ENCODE measurements around the gene ACADL. TPM values are rescaled to one million over a fixed set of nuclear protein-coding genes. Genes with fewer than 3 reads are reported as not detected.

The ACADL gene
- total and polyA plus RNA-seq, 2 of the 13 experiments (the other 11 are each of a cell fraction or from before 2014, with no cell fraction given): not detected

- no peak for FAIRE-seq
- Histone ChIP-seq H4K20me1 (ENCODE audit: insufficient read depth, low read length) (no peaks in the 10 kb centered on the region), H3K4me2 (ENCODE audit: low read depth, low read length) (no peak overlapping the region), H2AFZ (ENCODE audit: low read length) (no peak overlapping the region), H3K79me2 (ENCODE audit: insufficient read depth, low read length) (no peaks in the 10 kb centered on the region), H3K9me3 (ENCODE audit: low read length) (no peaks in the 10 kb centered on the region), H3K4me3 (replicated peaks in 1 of 3; ENCODE audit: insufficient read depth in 1 of 3, low read depth in 2 of 3, low read length in 3 of 3) (no peak overlapping the region), H3K27me3 (ENCODE audit: control insufficient read depth in 1 of 2, insufficient read depth in 2 of 2, low read length in 2 of 2) (no peaks in the 10 kb centered on the region), H3K9ac (ENCODE audit: insufficient read depth, low read depth, low read length) (no peak overlapping the region), H3K36me3 (replicated peaks in 1 of 2; ENCODE audit: control insufficient read depth in 1 of 2, insufficient read depth in 2 of 2, low read length in 2 of 2) (no peaks in the 10 kb centered on the region), H3K27ac (ENCODE audit: extremely low read length, insufficient read depth, low read length) (no peak overlapping the region), H3K4me1 (ENCODE audit: insufficient read depth, low read length) (peaks cover 7% of the 10 kb centered on the region; the same call in 1 of the 2 replicates)
- intact Hi-C loops (cut with micrococcal nuclease; ENCODE audit: unreplicated experiment) (loop anchor here (2.0 to 5.0 kb wide), 4 partner anchors 199 to 1804 kb away; no protein-coding TSS in a partner anchor), in situ Hi-C loops (cut with HindIII; ENCODE audit: extremely low pct_ligation_motif_present, low pct_unique_long_range_greater_than_20kb) (loop anchor here (5.0 to 25.0 kb wide), 3 partner anchors 126 to 1811 kb away; no protein-coding TSS in a partner anchor)
- TF ChIP-seq HIC2 (CRISPR knock-in tag; IDR thresholded peaks at IDR 0.05; ENCODE audit: low read depth) (no peak), ZBTB43 (CRISPR knock-in tag; conservative IDR thresholded peaks at IDR 0.05) (no peak), NFE2L1 (CRISPR knock-in tag; IDR thresholded peaks at IDR 0.05; ENCODE audit: borderline replicate concordance) (no peak)
- ATAC-seq: no peak
- DNase-seq (ENCODE audit: low spot score): no peak
- 0% methylated on average over 1 of the region's 1 CpG for WGBS (ENCODE audit: low lambda C conversion rate)
- POLR2A ChIA-PET: no interaction called here
- CTCF ChIA-PET (ENCODE audit: low intra/inter-chr PET ratio, low total read pairs): interaction anchor here (1.3 to 2.1 kb wide), 2 partner anchors 201 to 221 kb away, joined by 3 to 39 read pairs; no protein-coding TSS in a partner anchor
- BruUV-seq (replicated peaks): no TSS peak
Observed at GRCh38 chr2:210198326-210198725, 26.9 kb downstream of the ACADL start.

DNA sequence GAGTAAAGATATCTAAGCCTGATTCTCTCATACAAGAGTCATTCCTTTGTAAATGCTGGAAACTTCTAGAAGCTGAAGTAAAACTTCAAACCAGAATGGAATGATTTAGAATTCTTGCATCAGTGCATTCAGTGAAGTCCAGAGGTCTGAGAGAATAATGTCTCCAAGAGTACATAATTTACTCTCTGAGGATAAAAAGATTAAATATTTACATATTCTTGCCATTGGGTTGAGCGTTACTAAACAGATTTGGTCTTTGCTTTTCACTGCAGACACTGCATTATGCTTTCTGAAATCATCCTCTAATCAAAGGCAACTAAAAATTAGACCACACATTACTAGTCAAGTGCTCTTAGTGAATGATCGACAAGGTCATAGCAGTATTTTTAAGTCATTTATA lies 27.5 kb downstream of the ACADL start:
- Histone ChIP-seq H3K4me3 (replicated peaks in 1 of 3; ENCODE audit: insufficient read depth in 1 of 3, low read depth in 2 of 3, low read length in 3 of 3) (no peak overlapping the region), H3K4me2 (ENCODE audit: low read depth, low read length) (no peak overlapping the region), H3K27me3 (ENCODE audit: control insufficient read depth in 1 of 2, insufficient read depth in 2 of 2, low read length in 2 of 2) (no peaks in the 10 kb centered on the region), H3K9me3 (ENCODE audit: low read length) (no peaks in the 10 kb centered on the region), H2AFZ (ENCODE audit: low read length) (no peak overlapping the region), H3K79me2 (ENCODE audit: insufficient read depth, low read length) (no peaks in the 10 kb centered on the region), H3K4me1 (ENCODE audit: insufficient read depth, low read length) (peaks cover 7% of the 10 kb centered on the region; the same call in 1 of the 2 replicates), H3K36me3 (replicated peaks in 1 of 2; ENCODE audit: control insufficient read depth in 1 of 2, insufficient read depth in 2 of 2, low read length in 2 of 2) (no peaks in the 10 kb centered on the region), H4K20me1 (ENCODE audit: insufficient read depth, low read length) (no peaks in the 10 kb centered on the region), H3K27ac (ENCODE audit: extremely low read length, insufficient read depth, low read length) (no peak overlapping the region), H3K9ac (ENCODE audit: insufficient read depth, low read depth, low read length) (no peak overlapping the region)
- DNase-seq (ENCODE audit: low spot score): no peak
- POLR2A ChIA-PET: no interaction called here
- CTCF ChIA-PET (ENCODE audit: low intra/inter-chr PET ratio, low total read pairs): interaction anchor here (1.2 to 5.1 kb wide), 2 partner anchors 218 to 220 kb away, joined by 3 to 66 read pairs; no protein-coding TSS in a partner anchor
- no peak for FAIRE-seq
- no peak for ATAC-seq
- 0% methylated on average over 2 of the region's 2 CpGs for WGBS (ENCODE audit: low lambda C conversion rate)
- intact Hi-C loops (cut with micrococcal nuclease; ENCODE audit: unreplicated experiment) (loop anchor here (2.0 to 5.0 kb wide), 4 partner anchors 200 to 1803 kb away; no protein-coding TSS in a partner anchor), in situ Hi-C loops (cut with HindIII; ENCODE audit: extremely low pct_ligation_motif_present, low pct_unique_long_range_greater_than_20kb) (loop anchor here (5.0 to 25.0 kb wide), 3 partner anchors 125 to 1810 kb away; no protein-coding TSS in a partner anchor)
- no TSS peak for BruUV-seq (replicated peaks)
- TF ChIP-seq SIN3A (IDR thresholded peaks at IDR 0.05; ENCODE audit: borderline replicate concordance, low read depth, low read length) (no peak), FLYWCH1 (CRISPR knock-in tag; IDR thresholded peaks at IDR 0.05) (no peak), ZNF382 (CRISPR knock-in tag; IDR thresholded peaks at IDR 0.05; ENCODE audit: borderline replicate concordance) (no peak), ZBTB49 (CRISPR knock-in tag; IDR thresholded peaks at IDR 0.05; ENCODE audit: borderline replicate concordance) (no peak), SMAD3 (CRISPR knock-in tag; IDR thresholded peaks at IDR 0.05) (no peak)
- TF ChIP-seq, protein P1, sequence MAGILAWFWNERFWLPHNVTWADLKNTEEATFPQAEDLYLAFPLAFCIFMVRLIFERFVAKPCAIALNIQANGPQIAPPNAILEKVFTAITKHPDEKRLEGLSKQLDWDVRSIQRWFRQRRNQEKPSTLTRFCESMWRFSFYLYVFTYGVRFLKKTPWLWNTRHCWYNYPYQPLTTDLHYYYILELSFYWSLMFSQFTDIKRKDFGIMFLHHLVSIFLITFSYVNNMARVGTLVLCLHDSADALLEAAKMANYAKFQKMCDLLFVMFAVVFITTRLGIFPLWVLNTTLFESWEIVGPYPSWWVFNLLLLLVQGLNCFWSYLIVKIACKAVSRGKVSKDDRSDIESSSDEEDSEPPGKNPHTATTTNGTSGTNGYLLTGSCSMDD (CRISPR knock-in tag; IDR thresholded peaks at IDR 0.05): no peak

Measured in HepG2 (cell line).